ENCODE results near the gene MR1.

The MR1 gene

GRCh38 chr1:181107711-181108110, 73.9 kb downstream of the MR1 start:
- DNase-seq (ENCODE audit: low read depth in 2 of 2), result no peak

- DNase-seq (ENCODE audit: low read depth in 2 of 2), result no peak
These were observed 74.6 kb downstream of the MR1 start for GRCh38 chr1:181108304-181108867.

- DNase-seq (ENCODE audit: low read depth in 2 of 2), result no peak
These were observed 76.2 kb downstream of the MR1 start for GRCh38 chr1:181110013-181110412.
